ENCODE results near the gene NFASC. TPM values are rescaled to one million over a fixed set of nuclear protein-coding genes. Genes with fewer than 3 reads are reported as not detected.

The NFASC gene
- total and polyA plus RNA-seq, 12 donors, result 1.9 to 24.1 (median 9.2) TPM

- 32 to 33% methylated on average over 7 of the region's 7 CpGs for WGBS, 2 donors
- H3K9me3 ChIP-seq, result no peaks in the 10 kb centered on the region
- no peak overlapping the region for H3K4me3 ChIP-seq
- peaks cover 0 to 5% (median 0%) of the 10 kb centered on the region in 9 donors for H3K36me3 ChIP-seq
- peaks cover 0 to 10% (median 0%) of the 10 kb centered on the region in 7 donors for H3K27me3 ChIP-seq
- peak in 5 of 8 donors; percentile 13 to 65 (median 57) for ATAC-seq
- TF ChIP-seq, protein P1, sequence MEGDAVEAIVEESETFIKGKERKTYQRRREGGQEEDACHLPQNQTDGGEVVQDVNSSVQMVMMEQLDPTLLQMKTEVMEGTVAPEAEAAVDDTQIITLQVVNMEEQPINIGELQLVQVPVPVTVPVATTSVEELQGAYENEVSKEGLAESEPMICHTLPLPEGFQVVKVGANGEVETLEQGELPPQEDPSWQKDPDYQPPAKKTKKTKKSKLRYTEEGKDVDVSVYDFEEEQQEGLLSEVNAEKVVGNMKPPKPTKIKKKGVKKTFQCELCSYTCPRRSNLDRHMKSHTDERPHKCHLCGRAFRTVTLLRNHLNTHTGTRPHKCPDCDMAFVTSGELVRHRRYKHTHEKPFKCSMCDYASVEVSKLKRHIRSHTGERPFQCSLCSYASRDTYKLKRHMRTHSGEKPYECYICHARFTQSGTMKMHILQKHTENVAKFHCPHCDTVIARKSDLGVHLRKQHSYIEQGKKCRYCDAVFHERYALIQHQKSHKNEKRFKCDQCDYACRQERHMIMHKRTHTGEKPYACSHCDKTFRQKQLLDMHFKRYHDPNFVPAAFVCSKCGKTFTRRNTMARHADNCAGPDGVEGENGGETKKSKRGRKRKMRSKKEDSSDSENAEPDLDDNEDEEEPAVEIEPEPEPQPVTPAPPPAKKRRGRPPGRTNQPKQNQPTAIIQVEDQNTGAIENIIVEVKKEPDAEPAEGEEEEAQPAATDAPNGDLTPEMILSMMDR (IDR thresholded peaks at IDR 0.05), result no peak
- H3K27ac ChIP-seq, result no peak overlapping the region
- peaks cover 0 to 9% (median 0%) of the 10 kb centered on the region in 9 donors for H3K4me1 ChIP-seq
- intact Hi-C loops (cut with DNase I), result loop anchor here in 1 of 10 donors (5.0 kb wide), 1 partner anchor 35 kb away; the partner anchor contains the start of gene NFASC
- DNase-seq, result peak in 1 of 2 donors; percentile 57
Observed at GRCh38 chr1:204837440-204838084, 33.1 kb upstream of the NFASC start.

DNA sequence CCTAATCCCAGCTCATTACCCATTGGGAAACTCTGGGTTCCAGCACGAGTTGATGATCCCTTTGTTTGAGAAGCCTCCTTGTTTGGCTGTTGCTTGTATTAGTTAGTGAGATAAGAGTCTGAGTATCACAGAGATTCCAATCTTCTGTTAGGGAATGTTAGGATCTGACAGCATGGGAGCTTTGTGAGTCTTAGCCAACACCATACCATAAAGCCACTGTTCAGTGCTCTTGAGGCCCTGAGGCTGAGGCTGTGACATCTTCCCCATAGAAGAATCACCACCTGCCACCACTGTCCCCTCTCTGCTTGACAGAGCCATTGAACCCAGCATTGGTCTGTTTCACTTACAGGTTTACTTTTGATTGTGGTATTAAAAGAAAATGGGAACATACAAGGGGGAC, 29.3 kb upstream of the NFASC start:
- Histone ChIP-seq H3K36me3 (no peaks in the 10 kb centered on the region), H3K4me3 (no peak overlapping the region), H3K27ac (no peak overlapping the region), H3K4me1 (peaks cover 0 to 14% (median 0%) of the 10 kb centered on the region in 9 donors), H3K27me3 (no peaks in the 10 kb centered on the region), H3K9me3 (no peaks in the 10 kb centered on the region)
- intact Hi-C loops (cut with DNase I), result no loop called here
- no peak for ATAC-seq
- no peak for DNase-seq
- TF ChIP-seq, protein P1 (IDR thresholded peaks at IDR 0.05), result no peak
- 51 to 59% methylated on average over 1 of the region's 1 CpG for WGBS, 2 donors

- intact Hi-C loops (cut with DNase I), result no loop called here
- WGBS, 2 donors, result 90 to 92% methylated on average over 2 of the region's 2 CpGs
- H3K4me3 ChIP-seq, result no peak overlapping the region
- TF ChIP-seq, protein P1 (IDR thresholded peaks at IDR 0.05), result no peak
- DNase-seq, result no peak
- H3K27ac ChIP-seq, result no peak overlapping the region
- no peaks in the 10 kb centered on the region for H3K27me3 ChIP-seq
- peaks cover 0 to 14% (median 0%) of the 10 kb centered on the region in 9 donors for H3K4me1 ChIP-seq
- no peaks in the 10 kb centered on the region for H3K36me3 ChIP-seq
- no peaks in the 10 kb centered on the region for H3K9me3 ChIP-seq
- ATAC-seq, result no peak
Observed at GRCh38 chr1:204841798-204842197, 28.9 kb upstream of the NFASC start.

DNA sequence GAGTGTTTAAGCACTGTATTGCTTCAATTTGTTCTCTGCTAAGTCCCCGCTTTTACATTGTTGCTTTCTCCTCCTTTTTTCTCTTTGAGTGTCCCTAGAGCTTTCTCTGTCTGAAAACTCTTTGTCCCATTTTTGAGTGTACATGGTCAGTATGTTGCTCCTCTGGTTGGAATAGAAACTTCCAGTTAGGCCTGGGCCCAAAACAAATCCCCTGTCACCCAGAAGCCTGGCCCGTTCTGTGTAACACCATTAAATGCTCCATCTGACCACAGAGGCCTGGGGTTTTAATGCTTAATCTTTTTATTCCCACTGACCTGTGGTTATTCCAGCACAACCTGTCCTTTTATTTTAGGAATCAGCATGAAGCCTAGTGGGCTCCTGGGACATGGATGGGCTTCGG, 28.3 kb upstream of the NFASC start:
- intact Hi-C loops (cut with DNase I), result no loop called here
- Histone ChIP-seq H3K9me3 (no peaks in the 10 kb centered on the region), H3K27ac (peak overlapping the region in 1 of 10 donors; percentile 30), H3K36me3 (no peaks in the 10 kb centered on the region), H3K27me3 (no peaks in the 10 kb centered on the region), H3K4me1 (peaks cover 0 to 14% (median 0%) of the 10 kb centered on the region in 9 donors), H3K4me3 (no peak overlapping the region)
- TF ChIP-seq, protein P1 (IDR thresholded peaks at IDR 0.05), result no peak
- WGBS, 2 donors, result 71 to 75% methylated on average over 3 of the region's 3 CpGs
- DNase-seq, result no peak
- ATAC-seq, result peak in 4 of 8 donors; percentile 47 to 74 (median 58)
